ENCODE data around the gene SLC25A2.
"Not testable (repeated sequence)": the region's sequence is repeated elsewhere in the genome, so short reads cannot be mapped to it uniquely, and the experiment has no call there.

The SLC25A2 gene

GRCh38 chr5:141303756-141304155, at the start of gene SLC25A2:
Gene SLC25A2 (minus strand): TSS chr5:141304049. CDS start chr5:141303865, 184 bp downstream.
- no peak for DNase-seq

- DNase-seq = no peak
Observed at GRCh38 chr5:141351591-141351990, 47.7 kb upstream of the SLC25A2 start.

GRCh38 chr5:141349917-141350619, 46.2 kb upstream of the SLC25A2 start, which contains the start of gene PCDHGB1:
Gene PCDHGB1 (plus strand): TSS chr5:141350099. CDS start chr5:141350261, 162 bp downstream.
- no peak for DNase-seq

- not testable (repeated sequence) for DNase-seq
Observed at GRCh38 chr5:141346017-141346416, 42.2 kb upstream of the SLC25A2 start.

- DNase-seq = no peak
Observed at GRCh38 chr5:141345327-141345726, 41.5 kb upstream of the SLC25A2 start.

- DNase-seq = no peak
Observed at GRCh38 chr5:141343953-141344463, 40.2 kb upstream of the SLC25A2 start.

- DNase-seq = no peak
Observed at GRCh38 chr5:141343242-141343952, 39.5 kb upstream of the SLC25A2 start, which contains the start of gene PCDHGA3. Gene PCDHGA3 (plus strand): TSS chr5:141343829. CDS start chr5:141344034, 205 bp downstream.

GRCh38 chr5:141342773-141343172, 38.9 kb upstream of the SLC25A2 start:
- DNase-seq = no peak

- DNase-seq = not testable (repeated sequence)
Observed at GRCh38 chr5:141340781-141341354, 37.0 kb upstream of the SLC25A2 start.

- no peak for DNase-seq
Observed at GRCh38 chr5:141338538-141339306, 34.9 kb upstream of the SLC25A2 start, which contains the start of gene PCDHGA2. Gene PCDHGA2 (plus strand): TSS chr5:141338760.

GRCh38 chr5:141332571-141332970, 28.7 kb upstream of the SLC25A2 start:
- not testable (repeated sequence) for DNase-seq

- DNase-seq = no peak
Observed at GRCh38 chr5:141330299-141331080, 26.6 kb upstream of the SLC25A2 start, which contains the start of gene PCDHGA1. Gene PCDHGA1 (plus strand): TSS chr5:141330514.

GRCh38 chr5:141328231-141328630, 24.4 kb upstream of the SLC25A2 start:
- no peak for DNase-seq

GRCh38 chr5:141326088-141326854, 22.4 kb upstream of the SLC25A2 start:
- peak; percentile 9 to 45 (median 33) for DNase-seq

- no peak for DNase-seq
Observed at GRCh38 chr5:141322261-141322660, 18.4 kb upstream of the SLC25A2 start.

- DNase-seq = peak; percentile 79 to 85 (median 83)
Observed at GRCh38 chr5:141320225-141321169, 16.6 kb upstream of the SLC25A2 start, which contains the start of gene TAF7. Gene TAF7 (minus strand): TSS chr5:141320784. CDS start chr5:141320044, 740 bp downstream.

GRCh38 chr5:141319699-141320098, 15.8 kb upstream of the SLC25A2 start:
- DNase-seq = no peak

GRCh38 chr5:141319202-141319601, 15.4 kb upstream of the SLC25A2 start:
- no peak for DNase-seq

GRCh38 chr5:141316963-141317362, 13.1 kb upstream of the SLC25A2 start:
- not testable (repeated sequence) for DNase-seq

Data from activated CD4-positive, CD25-positive, alpha-beta regulatory T cell (primary cell).